ENCODE results near the gene VSIG10. TPM values are rescaled to one million over a fixed set of nuclear protein-coding genes. Genes with fewer than 3 reads are reported as not detected.

VSIG10 gene
- total and polyA plus RNA-seq, 2 of the 13 experiments (the other 11 are each of a cell fraction or from before 2014, with no cell fraction given): 25.6 to 42.5 TPM

DNA sequence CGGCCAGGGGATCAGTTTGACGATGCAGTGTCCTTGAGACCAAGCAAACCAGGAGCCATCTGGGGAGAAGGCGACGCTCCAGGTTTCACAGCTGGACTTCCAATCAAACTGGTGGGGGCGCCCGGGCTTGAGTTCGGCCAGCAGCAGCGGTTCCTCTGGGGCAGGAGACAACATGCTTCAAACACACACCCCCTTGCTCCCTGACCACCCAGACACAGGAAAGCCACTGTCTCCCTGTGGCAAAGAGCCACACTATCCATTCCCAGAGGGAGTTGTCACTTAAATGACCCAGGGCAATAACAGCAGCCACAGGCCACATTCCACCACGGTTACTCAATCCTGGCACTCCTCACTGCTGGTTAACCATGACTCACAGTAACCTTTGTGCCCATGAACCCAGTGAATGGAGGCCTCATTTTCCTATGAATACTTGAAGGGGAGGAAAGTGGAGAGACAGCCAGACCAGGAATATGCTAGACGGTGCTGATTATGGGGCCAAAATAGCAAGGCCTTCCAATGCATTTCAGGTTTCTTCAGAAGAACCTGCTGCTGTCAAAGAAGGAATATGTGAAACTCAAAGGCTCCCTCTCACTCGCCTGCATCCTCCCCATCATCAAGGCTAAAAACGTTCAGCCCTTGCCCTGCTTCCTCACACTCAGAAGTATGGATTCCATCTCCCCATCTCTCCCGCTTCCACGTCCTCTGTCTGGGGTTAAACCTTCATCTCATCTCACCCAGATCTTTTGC, 51.3 kb downstream of the VSIG10 start (continued):
- TF ChIP-seq, protein P1, sequence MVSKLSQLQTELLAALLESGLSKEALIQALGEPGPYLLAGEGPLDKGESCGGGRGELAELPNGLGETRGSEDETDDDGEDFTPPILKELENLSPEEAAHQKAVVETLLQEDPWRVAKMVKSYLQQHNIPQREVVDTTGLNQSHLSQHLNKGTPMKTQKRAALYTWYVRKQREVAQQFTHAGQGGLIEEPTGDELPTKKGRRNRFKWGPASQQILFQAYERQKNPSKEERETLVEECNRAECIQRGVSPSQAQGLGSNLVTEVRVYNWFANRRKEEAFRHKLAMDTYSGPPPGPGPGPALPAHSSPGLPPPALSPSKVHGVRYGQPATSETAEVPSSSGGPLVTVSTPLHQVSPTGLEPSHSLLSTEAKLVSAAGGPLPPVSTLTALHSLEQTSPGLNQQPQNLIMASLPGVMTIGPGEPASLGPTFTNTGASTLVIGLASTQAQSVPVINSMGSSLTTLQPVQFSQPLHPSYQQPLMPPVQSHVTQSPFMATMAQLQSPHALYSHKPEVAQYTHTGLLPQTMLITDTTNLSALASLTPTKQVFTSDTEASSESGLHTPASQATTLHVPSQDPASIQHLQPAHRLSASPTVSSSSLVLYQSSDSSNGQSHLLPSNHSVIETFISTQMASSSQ (IDR thresholded peaks at IDR 0.05; ENCODE audit: low read depth): peak; percentile 37; the same call in 1 of the 2 replicates
- TF ChIP-seq, protein P1 (CRISPR knock-in tag; IDR thresholded peaks at IDR 0.05; ENCODE audit: borderline replicate concordance): peak; percentile 78
- TF ChIP-seq RFX5 (IDR thresholded peaks at IDR 0.05; ENCODE audit: low read depth, low read length) (no peak), TBX2 (CRISPR knock-in tag; IDR thresholded peaks at IDR 0.05; ENCODE audit: borderline replicate concordance) (peak; percentile 93), ZMYM3 (CRISPR knock-in tag; IDR thresholded peaks at IDR 0.05) (peak; percentile 89), ZFP1 (CRISPR knock-in tag; IDR thresholded peaks at IDR 0.05) (peak; percentile 91; the same call in 1 of the 2 replicates), STAT5B (CRISPR knock-in tag; IDR thresholded peaks at IDR 0.05) (0 out of 2 replicates have a peak, but pooled peaks have one; percentile 72), ZNF530 (CRISPR knock-in tag; IDR thresholded peaks at IDR 0.05; ENCODE audit: low read depth) (no peak), KDM5B (CRISPR knock-in tag; IDR thresholded peaks at IDR 0.05; ENCODE audit: borderline replicate concordance) (0 out of 2 replicates have a peak, but pooled peaks have one; percentile 26), ZNF770 (CRISPR knock-in tag; IDR thresholded peaks at IDR 0.05) (peak; percentile 75), ZNF451 (CRISPR knock-in tag; IDR thresholded peaks at IDR 0.05) (peak; percentile 77), MEIS2 (CRISPR knock-in tag; IDR thresholded peaks at IDR 0.05) (peak; percentile 75), PAX8 (CRISPR knock-in tag; IDR thresholded peaks at IDR 0.05; ENCODE audit: borderline replicate concordance) (no peak), ZNF703 (CRISPR knock-in tag; IDR thresholded peaks at IDR 0.05; ENCODE audit: borderline replicate concordance) (no peak), U2AF2 (IDR thresholded peaks at IDR 0.05; ENCODE audit: low read depth, low read length) (no peak), TCF7L2 (IDR thresholded peaks at IDR 0.05; ENCODE audit: low read depth, low read length) (no peak), JUND (CRISPR knock-in tag; IDR thresholded peaks at IDR 0.05) (peak; percentile 99), ZNF180 (CRISPR knock-in tag; IDR thresholded peaks at IDR 0.05; ENCODE audit: borderline replicate concordance, low read depth) (no peak), ZNF468 (CRISPR knock-in tag; IDR thresholded peaks at IDR 0.05) (no peak), ZNF83 (CRISPR knock-in tag; IDR thresholded peaks at IDR 0.05; ENCODE audit: borderline replicate concordance) (no peak)
- TF ChIP-seq, protein P2, sequence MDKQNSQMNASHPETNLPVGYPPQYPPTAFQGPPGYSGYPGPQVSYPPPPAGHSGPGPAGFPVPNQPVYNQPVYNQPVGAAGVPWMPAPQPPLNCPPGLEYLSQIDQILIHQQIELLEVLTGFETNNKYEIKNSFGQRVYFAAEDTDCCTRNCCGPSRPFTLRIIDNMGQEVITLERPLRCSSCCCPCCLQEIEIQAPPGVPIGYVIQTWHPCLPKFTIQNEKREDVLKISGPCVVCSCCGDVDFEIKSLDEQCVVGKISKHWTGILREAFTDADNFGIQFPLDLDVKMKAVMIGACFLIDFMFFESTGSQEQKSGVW (CRISPR knock-in tag; IDR thresholded peaks at IDR 0.05; ENCODE audit: borderline replicate concordance): no peak
